Astrocyte (in vitro differentiated cells and primary cell): ENCODE measurements around the gene PIGN. TPM values are rescaled to one million over a fixed set of nuclear protein-coding genes. Genes with fewer than 3 reads are reported as not detected.

ENCODE experiments used
- DNase-seq: peaks from one replicate; pipeline ENCODE4 v3.0.0-alpha.2; 2010; ENCODE audit warnings: low read depth
- FAIRE-seq: peaks from 2 replicates; lab custom pipeline; 2011; peaks lifted over from hg19 to GRCh38; lab: Jason Lieb, UNC
- H2AFZ ChIP-seq: 2 replicates; pipeline ENCODE4 v1.6.0; 2012; ENCODE audit warnings: low read depth, low read length, inconsistent platforms
- H3K27ac ChIP-seq: 2 replicates; pipeline ENCODE4 v1.5.1; 2011; ENCODE audit warnings: low read depth, low read length, inconsistent platforms
- H3K27me3 ChIP-seq: 2 replicates; pipeline ENCODE4 v1.6.0; 2011; ENCODE audit warnings: low read length, inconsistent platforms; ENCODE audit not compliant: insufficient read depth
- H3K36me3 ChIP-seq: 2 replicates; pipeline ENCODE4 v1.5.1; 2011; ENCODE audit warnings: low read length, inconsistent platforms; ENCODE audit not compliant: insufficient read depth
- H3K4me1 ChIP-seq: 2 replicates; pipeline ENCODE4 v1.5.1; 2011; ENCODE audit warnings: low read length, inconsistent platforms; ENCODE audit not compliant: insufficient read depth
- H3K4me2 ChIP-seq: 2 replicates; pipeline ENCODE4 v1.6.0; 2012; ENCODE audit warnings: low read length, inconsistent platforms
- H3K4me3 ChIP-seq: 2 replicates; pipeline ENCODE4 v1.5.1; 2011; ENCODE audit warnings: low read depth, mild to moderate bottlenecking, low read length, inconsistent platforms; ENCODE audit not compliant: insufficient read depth
- H3K79me2 ChIP-seq: 2 replicates; pipeline ENCODE4 v1.6.0; 2012; ENCODE audit warnings: mild to moderate bottlenecking, low read length, inconsistent platforms; ENCODE audit not compliant: insufficient read depth
- H3K9ac ChIP-seq: 2 replicates; pipeline ENCODE4 v1.6.0; 2012; ENCODE audit warnings: mild to moderate bottlenecking, low read length, inconsistent platforms
- H3K9me3 ChIP-seq: 2 replicates; pipeline ENCODE4 v1.5.1; 2012; ENCODE audit warnings: low read depth, mild to moderate bottlenecking, low read length, inconsistent platforms; ENCODE audit not compliant: insufficient read depth
- H4K20me1 ChIP-seq: 2 replicates; pipeline ENCODE4 v1.6.0; 2012; ENCODE audit warnings: low read length, inconsistent platforms; ENCODE audit not compliant: insufficient read depth
- H3K27ac Mint-ChIP-seq: one replicate; pipeline ENCODE4 v1.8.0; 2021; ENCODE audit warnings: mild to moderate bottlenecking, mixed read lengths; ENCODE audit not compliant: unreplicated experiment
- H3K27me3 Mint-ChIP-seq: one replicate; pipeline ENCODE4 v1.8.0; 2021; ENCODE audit warnings: low read depth, mixed read lengths; ENCODE audit not compliant: unreplicated experiment
- H3K36me3 Mint-ChIP-seq: one replicate; pipeline ENCODE4 v1.8.0; 2021; ENCODE audit warnings: low read depth, mixed read lengths; ENCODE audit not compliant: unreplicated experiment
- H3K4me1 Mint-ChIP-seq: one replicate; pipeline ENCODE4 v1.8.0; 2021; ENCODE audit warnings: low read depth, mixed read lengths; ENCODE audit not compliant: unreplicated experiment
- H3K4me3 Mint-ChIP-seq: one replicate; pipeline ENCODE4 v1.8.0; 2021; ENCODE audit warnings: mild to moderate bottlenecking, moderate library complexity, mixed read lengths; ENCODE audit not compliant: unreplicated experiment
- H3K9me3 Mint-ChIP-seq: one replicate; pipeline ENCODE4 v1.8.0; 2021; ENCODE audit warnings: mild to moderate bottlenecking, mixed read lengths; ENCODE audit not compliant: unreplicated experiment
- EZH2 ChIP-seq: IDR thresholded peaks from 2 replicates; pipeline ENCODE4 v1.6.1; 2012; ENCODE audit warnings: mild to moderate bottlenecking, low read length, inconsistent platforms; ENCODE audit not compliant: insufficient read depth
- total RNA-seq: library from RNA; stranded (reverse); gene quantifications from 2 replicates; pipeline ENCODE4 v1.2.1, GENCODE V29; 2021
- TF ChIP-seq, protein P1 (sequence below): IDR thresholded peaks from 2 replicates; pipeline ENCODE4 v1.5.1; 2011; ENCODE audit warnings: low read depth, mild to moderate bottlenecking, inconsistent platforms, low read length, moderate library complexity; ENCODE audit not compliant: insufficient read depth

PIGN gene
- total RNA-seq, 1 donor from 2014 or later: 20.0 TPM

GRCh38 chr18:62070302-62070701 lies 116.6 kb downstream of the PIGN start:
- Histone ChIP-seq H3K79me2 (no peaks in the 10 kb centered on the region), H3K4me2 (no peak overlapping the region), H3K27me3 (no peaks in the 10 kb centered on the region), H3K27ac (no peak overlapping the region), H3K9me3 (no peaks in the 10 kb centered on the region), H4K20me1 (no peaks in the 10 kb centered on the region), H2AFZ (no peak overlapping the region), H3K4me1 (no peaks in the 10 kb centered on the region), H3K9ac (no peak overlapping the region), H3K36me3 (no peaks in the 10 kb centered on the region), H3K4me3 (no peak overlapping the region)
- no peaks in the 10 kb centered on the region for H3K27me3 Mint-ChIP-seq
- FAIRE-seq (no peak), DNase-seq (no peak)
- H3K9me3 Mint-ChIP-seq: peaks cover 2% of the 10 kb centered on the region
- no peak overlapping the region for H3K27ac Mint-ChIP-seq
- no peak overlapping the region for H3K4me3 Mint-ChIP-seq
- H3K4me1 Mint-ChIP-seq: no peaks in the 10 kb centered on the region
- H3K36me3 Mint-ChIP-seq: peaks cover 8% of the 10 kb centered on the region
- no peak for TF ChIP-seq EZH2
- TF ChIP-seq, protein P1, sequence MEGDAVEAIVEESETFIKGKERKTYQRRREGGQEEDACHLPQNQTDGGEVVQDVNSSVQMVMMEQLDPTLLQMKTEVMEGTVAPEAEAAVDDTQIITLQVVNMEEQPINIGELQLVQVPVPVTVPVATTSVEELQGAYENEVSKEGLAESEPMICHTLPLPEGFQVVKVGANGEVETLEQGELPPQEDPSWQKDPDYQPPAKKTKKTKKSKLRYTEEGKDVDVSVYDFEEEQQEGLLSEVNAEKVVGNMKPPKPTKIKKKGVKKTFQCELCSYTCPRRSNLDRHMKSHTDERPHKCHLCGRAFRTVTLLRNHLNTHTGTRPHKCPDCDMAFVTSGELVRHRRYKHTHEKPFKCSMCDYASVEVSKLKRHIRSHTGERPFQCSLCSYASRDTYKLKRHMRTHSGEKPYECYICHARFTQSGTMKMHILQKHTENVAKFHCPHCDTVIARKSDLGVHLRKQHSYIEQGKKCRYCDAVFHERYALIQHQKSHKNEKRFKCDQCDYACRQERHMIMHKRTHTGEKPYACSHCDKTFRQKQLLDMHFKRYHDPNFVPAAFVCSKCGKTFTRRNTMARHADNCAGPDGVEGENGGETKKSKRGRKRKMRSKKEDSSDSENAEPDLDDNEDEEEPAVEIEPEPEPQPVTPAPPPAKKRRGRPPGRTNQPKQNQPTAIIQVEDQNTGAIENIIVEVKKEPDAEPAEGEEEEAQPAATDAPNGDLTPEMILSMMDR: no peak

GRCh38 chr18:62069556-62069955 lies 117.3 kb downstream of the PIGN start:
- H3K4me1 ChIP-seq: no peaks in the 10 kb centered on the region
- H3K36me3 ChIP-seq: no peaks in the 10 kb centered on the region
- no peak for TF ChIP-seq EZH2
- TF ChIP-seq, protein P1: no peak
- no peaks in the 10 kb centered on the region for H3K9me3 ChIP-seq
- H3K27ac Mint-ChIP-seq: no peak overlapping the region
- DNase-seq (no peak), FAIRE-seq (no peak)
- no peak overlapping the region for H3K4me3 Mint-ChIP-seq
- H4K20me1 ChIP-seq: no peaks in the 10 kb centered on the region
- H3K4me1 Mint-ChIP-seq: no peaks in the 10 kb centered on the region
- H3K4me3 ChIP-seq: no peak overlapping the region
- H3K79me2 ChIP-seq: no peaks in the 10 kb centered on the region
- H3K9me3 Mint-ChIP-seq: peaks cover 2% of the 10 kb centered on the region
- no peak overlapping the region for H2AFZ ChIP-seq
- H3K9ac ChIP-seq: no peak overlapping the region
- H3K36me3 Mint-ChIP-seq: peaks cover 8% of the 10 kb centered on the region
- no peak overlapping the region for H3K4me2 ChIP-seq
- H3K27me3 ChIP-seq: no peaks in the 10 kb centered on the region
- no peak overlapping the region for H3K27ac ChIP-seq
- H3K27me3 Mint-ChIP-seq: no peaks in the 10 kb centered on the region

DNA sequence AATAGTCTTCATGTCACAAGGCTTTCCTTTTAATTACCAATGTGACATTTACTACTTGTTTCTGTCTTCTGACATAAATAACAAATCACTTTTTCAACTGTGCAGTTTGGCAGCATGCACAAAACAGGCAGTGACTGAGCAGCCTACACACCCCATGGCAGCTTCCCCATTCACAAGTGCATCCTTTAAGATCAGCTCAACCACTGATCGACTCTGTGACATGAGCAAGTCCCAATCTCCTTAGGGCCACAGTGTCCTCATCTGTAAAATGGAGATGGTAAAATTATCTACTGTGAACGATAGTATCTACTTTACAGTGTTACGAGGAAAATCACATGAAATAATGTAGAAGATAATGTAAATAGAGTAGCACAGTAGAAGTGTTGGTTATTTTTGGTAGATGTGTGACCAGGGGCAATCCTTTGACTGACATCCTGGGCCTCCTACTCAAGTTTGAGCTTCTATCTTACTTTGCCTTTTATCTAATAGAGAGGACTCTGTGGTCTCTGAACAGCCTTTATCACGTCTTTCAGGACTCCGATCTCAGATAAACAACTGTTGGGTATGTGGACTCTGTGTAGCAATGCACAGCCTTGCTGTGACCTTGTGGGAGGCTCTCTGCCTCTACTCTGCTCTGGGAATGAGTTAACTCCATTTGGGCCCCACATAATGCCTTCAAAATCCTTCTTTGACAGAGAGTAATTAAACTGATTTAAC lies 120.6 kb downstream of the PIGN start:
- H3K36me3 Mint-ChIP-seq: peaks cover 8% of the 10 kb centered on the region
- no peak overlapping the region for H3K27ac Mint-ChIP-seq
- Histone ChIP-seq H3K9ac (no peak overlapping the region), H3K79me2 (no peaks in the 10 kb centered on the region), H3K36me3 (no peaks in the 10 kb centered on the region), H3K4me1 (peaks cover 3% of the 10 kb centered on the region), H4K20me1 (no peaks in the 10 kb centered on the region), H3K27ac (no peak overlapping the region), H3K9me3 (no peaks in the 10 kb centered on the region), H2AFZ (no peak overlapping the region), H3K4me2 (no peak overlapping the region), H3K4me3 (no peak overlapping the region), H3K27me3 (no peaks in the 10 kb centered on the region)
- no peaks in the 10 kb centered on the region for H3K4me1 Mint-ChIP-seq
- H3K9me3 Mint-ChIP-seq: peaks cover 2% of the 10 kb centered on the region
- TF ChIP-seq, protein P1: no peak
- TF ChIP-seq EZH2: no peak
- no peaks in the 10 kb centered on the region for H3K27me3 Mint-ChIP-seq
- H3K4me3 Mint-ChIP-seq: no peak overlapping the region
- FAIRE-seq (no peak), DNase-seq (no peak)
